NCI-H345 (cell line): ENCODE measurements around the gene RPE65.
A peak's percentile ranks its signal among the peaks of the same experiment; 100 is the strongest.
"Not testable (repeated sequence)": the region's sequence is repeated elsewhere in the genome, so short reads cannot be mapped to it uniquely, and the experiment has no call there.

Experiments
- DNase-seq: peaks from one replicate; lab custom pipeline; 2025; lab: John Stamatoyannopoulos, UW

The RPE65 gene

DNA sequence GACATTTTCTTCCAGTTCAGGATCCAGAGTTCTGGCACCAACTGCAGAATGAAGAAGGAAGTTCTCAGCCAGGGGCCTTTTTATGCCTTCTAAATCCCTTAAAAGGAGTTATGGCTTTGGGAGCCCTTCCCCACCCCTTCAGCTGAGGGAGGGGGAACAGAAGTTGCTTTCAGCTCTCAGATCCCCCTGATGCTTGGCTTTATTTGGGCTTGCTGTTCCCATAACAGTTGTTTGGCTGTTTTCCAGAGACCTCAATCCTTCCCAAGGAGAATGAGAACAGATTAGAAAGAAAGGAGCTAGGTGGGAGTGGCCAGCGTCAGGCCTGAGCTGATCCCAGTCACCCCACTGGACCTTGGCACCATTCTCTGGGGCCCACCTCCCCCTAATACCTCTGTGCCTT is at the start of gene RPE65:
Gene RPE65, minus strand, starts transcription at position 54 of the 400 bp plus-strand sequence. Its CDS starts 49 bp downstream, at position 5.
- no peak for DNase-seq

DNA sequence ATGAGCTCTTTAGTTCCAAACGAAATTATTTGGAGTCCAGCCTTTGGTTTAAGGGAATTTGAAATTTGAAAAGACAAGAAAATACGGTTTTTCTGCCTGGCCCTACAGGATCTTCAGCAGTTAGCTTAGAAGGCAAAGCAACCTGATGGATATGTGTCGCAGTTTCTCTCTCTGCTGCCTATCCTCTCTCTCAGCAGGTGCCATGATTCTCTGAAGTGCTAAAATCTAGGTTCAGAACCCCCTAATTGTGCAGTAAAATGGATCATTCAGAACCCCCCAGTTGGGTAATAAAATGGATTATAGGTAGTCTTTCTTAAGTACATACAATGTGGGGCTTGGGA is 47.6 kb upstream of the RPE65 start:
- no peak for DNase-seq

DNA sequence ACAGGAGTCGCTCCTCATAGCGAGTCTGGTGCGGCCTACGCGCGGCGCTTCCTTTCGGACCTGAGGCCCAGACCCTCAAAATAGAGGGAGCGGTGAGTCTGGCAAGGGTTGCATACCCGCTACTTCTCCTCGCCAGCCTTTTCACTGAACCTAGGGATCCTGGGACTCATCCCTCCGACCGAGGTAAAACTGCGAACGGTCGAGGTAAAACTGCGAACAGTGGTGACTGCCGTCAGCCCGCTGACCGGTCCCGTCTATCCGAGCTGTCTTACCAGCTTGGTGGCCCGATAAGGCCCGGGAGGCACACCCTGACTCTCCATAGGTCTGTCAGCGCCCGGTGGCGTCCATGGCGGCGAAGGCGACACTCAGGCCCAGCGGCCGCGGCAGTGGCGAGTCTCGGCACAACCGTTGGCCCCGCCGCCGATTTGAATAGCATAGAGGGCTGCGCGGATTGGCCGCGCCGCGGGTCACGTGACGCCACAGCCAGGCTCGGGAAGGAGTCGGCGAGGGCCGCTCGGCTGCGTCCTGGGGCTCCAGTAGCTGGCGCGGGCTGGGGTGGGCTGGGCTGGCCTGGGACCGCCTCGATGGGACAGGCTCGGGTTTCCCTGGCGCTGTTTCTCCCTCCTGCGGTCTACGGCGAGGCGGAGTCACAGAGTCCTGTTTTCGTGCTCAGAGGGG is 47.1 kb upstream of the RPE65 start, which contains the start of gene DEPDC1:
Gene DEPDC1, minus strand, starts transcription at position 403 of the 678 bp plus-strand sequence. Its CDS starts 83 bp downstream, at position 320.
- DNase-seq, result peak; percentile 94

DNA sequence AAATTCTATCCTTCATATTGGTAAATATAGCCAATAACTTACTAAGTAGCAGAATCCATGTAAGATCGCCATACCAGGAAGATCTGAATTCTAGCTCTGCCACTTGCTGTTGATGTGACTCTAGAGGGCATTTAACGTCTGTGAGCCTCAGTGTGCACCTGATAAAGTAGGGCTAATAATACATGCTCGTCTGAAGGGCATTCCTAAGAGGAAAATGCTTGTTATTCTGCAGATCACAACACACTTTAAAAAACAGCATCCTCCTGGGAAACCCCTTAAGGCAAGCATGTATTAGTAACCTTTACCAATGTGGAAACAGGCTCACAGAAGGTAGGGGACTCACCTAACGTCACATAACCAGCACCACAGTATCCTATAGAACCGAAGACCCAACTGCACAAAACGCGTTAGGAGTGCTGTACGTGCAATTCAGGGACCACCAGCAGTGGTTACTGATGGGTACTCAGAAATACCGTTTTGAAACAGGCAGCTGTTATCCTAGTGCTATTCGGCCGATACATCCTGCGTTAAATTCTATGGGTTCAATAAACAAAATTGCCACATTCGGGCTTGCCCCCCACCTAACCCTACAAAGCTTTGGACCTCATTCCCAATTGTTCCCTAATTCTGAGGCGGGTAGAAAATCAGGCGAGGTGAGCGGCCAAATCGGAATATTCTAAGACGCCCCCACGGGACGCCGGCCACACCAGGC is 46.4 kb upstream of the RPE65 start:
- peak; percentile 18 for DNase-seq

DNA sequence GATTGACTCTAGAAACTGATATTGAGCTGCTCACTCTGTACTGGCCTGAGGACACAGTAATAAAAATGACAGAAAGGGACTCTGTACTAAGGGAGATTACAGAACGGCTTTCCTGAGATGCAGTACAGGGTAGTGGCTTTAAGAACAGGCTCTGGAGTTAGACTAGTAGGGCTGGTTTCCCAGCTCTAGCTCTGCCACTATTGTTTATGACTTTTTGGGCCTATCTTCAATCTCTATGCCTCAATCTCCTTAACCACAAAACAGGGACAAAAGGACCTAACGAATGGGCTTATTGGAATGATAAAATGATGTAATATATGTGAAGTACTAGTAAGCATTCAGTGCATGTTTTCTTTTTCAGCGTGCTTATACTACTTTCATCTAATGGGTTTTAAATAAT is 45.8 kb upstream of the RPE65 start:
- peak; percentile 9 for DNase-seq

DNA sequence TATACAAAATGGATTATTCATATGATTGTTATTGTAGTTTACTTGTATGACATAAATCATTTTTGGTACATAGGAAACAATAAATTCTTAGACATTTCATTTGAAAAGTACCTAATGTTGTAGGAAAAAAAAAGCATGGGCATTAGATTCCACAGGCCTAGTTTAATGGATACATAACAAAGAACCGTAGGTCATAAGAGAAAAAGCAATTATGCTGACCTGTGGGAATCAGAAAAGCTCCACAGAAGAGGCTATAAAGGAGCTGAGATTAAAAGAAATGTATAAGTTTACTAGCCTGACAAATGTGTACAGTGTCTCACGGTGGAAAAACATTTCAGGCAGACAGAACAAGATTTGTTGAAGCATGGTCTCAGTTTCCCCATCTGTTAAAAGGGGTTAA is 43.4 kb upstream of the RPE65 start:
- no peak for DNase-seq

DNA sequence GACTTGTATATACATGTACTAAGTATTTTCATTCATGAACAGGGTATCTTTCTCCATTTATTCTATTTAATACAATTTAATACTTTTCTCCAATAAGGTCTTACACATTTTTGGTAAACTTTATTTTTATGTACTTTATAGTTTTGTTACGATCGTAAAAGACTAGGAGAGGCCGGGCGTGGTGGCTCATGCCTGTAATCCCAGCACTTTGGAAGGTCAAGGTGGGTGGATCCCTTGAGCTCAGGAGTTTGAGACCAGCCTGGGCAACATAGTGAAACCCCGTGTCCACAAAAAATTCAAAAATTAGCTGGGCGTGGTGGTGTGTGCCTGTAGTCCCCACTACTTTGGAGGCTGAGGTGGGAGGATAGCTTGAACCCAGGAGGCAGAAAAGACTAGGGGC is 42.5 kb upstream of the RPE65 start:
- not testable (repeated sequence) for DNase-seq

DNA sequence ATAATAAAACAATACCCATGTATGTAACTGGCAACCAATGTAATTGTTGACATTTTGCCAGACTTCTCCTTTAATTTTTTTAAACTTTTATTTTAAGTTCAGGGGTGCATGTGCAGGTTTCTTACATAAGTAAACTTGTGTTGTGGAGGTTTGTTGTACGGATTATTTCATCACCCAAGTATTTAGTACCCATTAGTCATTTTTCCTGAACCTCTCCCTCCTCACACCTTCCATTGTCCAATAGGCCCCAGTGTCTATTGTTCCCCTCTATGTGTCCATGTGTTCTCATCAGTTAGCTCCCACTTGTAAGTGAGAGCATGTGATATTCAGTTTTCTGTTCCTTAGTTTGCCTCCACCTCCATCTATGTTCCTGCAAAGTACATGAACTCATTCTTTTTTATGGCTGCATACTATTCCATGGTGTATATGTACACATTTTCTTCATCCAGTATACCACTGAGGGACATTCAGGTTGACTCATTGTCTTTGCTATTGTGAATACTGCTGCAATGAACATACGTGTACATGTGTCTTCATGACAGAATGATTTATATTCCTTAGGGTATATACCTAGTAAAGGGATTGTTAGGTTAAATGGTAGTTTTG is 40.4 kb upstream of the RPE65 start:
- no peak for DNase-seq

DNA sequence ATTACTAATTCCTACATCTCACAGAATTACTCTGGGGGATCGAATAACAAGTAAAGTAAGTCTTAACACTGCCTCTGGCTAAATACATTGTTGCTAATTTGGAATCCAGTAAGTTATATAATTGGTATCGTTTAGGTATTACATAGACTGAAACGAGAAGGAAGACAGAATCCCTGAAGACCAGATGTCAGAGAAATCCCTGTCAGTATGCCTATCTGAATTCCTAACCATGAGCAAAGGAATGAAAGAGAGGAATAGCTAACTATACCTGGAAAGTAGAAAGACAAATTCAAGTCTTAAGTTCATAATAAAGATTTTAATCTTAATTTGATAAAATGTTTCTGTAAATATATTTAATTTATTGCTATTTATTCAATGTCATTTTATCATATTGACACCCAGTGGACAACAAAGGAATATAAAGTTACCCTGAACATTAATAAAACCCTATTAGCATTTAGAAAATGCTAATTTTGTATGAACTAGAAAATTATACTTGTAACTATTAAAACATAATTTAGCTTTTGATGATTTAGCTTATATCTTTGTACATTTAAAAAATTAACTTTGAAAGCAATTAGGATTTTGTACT is 35.8 kb upstream of the RPE65 start:
- DNase-seq, result no peak

DNA sequence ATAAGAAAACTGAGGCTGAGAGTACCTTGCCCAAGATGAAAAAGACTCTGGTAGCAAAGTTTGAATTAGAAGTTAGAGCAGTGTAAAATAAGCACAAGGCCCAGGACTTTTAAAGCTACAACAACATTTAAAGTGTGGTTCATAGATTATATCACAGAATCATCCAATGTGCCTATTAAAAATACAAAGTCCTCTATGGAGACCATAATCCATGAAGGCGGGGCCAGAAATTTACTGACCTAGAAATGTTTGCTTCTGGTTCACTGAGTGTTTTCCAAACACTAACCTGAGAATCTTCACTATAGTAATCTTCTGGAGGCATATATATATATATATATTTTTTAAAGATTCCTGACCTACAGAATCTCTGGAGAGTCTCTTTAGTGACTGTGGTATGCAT is 34.9 kb upstream of the RPE65 start:
- no peak for DNase-seq

DNA sequence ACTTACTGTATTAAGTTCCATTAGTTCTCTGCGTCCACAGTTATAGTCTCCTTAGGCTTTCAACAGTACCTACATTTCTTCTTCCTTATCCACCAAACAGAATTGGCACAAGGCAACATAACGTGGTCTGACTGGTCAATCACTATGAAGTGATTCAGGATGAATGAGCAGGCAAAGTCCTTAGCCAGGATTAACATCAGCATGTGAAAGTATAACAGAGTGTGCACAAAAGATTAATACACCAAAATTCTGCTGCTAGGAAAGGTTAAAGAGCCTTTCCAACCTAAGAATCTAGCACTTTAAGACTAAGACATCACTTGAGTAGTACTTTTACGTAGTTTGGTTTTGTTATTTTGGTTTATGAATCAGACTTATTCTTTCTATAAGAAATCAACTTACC is 31.3 kb upstream of the RPE65 start:
- no peak for DNase-seq

DNA sequence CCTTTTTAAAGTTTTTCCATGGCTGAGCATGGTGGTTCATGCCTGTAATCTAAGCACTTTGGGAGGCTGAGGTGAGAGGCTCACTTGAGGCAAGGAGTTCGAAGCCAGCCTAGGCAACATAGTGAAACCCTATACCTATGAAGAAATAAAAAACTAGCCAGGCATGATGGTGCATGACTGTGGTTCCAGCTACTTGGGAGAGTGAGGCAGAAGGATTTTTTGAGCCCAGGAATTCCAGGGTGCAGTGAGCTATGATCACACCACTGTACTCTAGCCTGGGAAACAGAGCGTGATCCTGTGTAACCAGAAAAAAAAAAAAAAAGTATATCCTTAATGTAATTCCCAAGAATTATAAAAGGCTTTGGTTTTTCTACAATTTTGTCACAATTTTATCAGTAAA is 29.7 kb upstream of the RPE65 start:
- DNase-seq, result no peak

DNA sequence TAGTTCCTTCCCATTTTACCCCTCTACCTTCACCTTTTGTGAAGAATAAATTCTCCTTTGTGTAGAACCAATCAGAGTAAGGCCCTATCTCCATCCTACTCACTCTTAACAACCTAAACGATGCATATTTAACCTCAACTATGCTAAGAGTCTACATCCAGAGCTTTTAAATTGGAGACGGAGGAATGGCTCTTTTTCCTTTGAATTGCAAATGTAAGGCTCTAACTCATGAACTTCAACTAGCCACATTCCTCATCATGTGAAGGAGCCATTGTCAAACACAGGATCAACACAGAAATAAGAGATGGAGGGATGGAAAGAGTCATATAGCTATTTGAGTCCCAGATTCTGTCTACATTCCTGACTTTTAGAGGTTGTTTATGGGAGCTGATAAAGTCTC is 28.9 kb upstream of the RPE65 start:
- DNase-seq, result no peak

DNA sequence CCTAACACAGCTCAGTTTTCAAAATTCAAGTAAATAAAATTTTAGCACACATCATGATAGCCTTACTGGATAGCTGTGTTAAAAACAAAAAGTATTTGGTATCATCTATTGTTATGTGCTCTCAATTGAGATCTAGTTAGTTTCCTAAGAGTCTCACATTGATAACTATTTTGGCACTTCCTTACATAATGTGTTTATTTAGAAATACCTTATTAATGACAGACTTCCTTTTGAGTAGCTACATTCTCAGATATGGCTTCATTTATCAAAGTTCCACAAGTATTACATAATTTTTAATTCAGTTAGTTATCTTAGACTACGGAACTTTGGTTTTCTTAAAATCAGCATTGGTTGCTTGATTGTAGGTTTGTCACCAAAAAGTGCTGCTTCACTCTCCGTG is 26.9 kb upstream of the RPE65 start:
- DNase-seq, result not testable (repeated sequence)

DNA sequence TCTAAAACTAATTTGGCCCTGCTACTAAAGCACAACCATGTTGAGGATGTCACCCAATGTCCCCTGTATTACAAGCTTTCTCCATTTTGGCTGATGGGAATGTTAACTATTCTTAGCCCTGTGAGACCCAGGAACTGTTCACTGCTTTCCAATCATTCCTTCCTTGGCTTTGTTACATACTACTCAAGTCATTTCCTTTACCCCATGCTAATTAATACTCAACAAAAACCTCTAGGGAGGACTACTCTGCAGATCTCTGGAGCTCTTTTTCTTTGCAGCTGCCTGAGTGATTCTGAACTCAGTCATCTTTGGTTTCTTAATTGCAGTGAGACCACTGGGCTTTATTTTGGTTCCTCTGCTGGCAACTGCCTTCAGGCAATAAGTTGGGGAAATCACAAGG is 23.3 kb upstream of the RPE65 start:
- DNase-seq, result no peak

DNA sequence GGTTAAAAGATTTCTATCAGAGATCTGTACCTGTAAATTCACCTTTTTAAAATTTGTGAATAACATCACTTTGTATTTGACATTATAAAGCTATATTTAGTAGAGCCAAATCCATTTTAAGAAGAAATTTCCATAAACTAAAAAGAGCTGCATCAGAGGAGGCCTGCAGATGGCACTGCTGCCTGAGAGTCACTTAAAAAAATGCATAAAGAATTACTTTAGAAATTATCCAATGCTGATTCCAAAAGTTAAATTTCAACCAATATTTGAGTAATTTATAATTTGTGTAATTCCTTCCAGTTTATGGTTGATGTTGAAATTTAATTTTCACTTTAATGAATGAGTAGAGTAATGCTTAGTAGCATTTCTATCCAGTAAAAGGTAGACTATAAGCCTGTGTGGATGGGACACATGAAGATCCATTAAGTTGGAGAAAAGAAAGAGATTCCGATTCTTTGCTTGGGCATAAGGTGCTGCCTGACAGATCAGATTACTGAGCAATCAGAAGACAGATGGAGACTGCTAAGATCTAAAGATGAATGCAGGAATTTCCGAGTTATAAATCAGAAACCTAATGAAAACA is 20.7 kb upstream of the RPE65 start:
- DNase-seq, result no peak

DNA sequence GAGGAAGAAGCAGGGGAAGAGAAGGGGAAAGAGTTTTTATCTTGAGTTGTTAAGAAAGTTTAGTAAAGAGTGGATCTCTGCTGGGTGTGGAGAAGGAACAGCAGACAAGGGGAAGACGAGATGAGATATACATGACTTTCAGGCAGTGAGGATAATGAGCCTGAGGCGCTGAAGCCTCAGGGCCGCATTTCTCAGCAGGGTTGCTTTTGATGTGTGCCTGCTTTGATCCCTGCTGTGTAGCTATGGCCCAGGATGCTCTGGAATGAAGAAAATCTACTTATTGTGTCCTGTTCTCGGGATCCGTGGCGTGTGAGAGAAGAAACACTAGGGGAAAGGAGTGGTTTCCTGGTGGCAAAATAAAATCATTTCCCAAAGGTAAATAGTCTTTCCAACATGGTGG is 15.1 kb upstream of the RPE65 start:
- DNase-seq, result no peak

DNA sequence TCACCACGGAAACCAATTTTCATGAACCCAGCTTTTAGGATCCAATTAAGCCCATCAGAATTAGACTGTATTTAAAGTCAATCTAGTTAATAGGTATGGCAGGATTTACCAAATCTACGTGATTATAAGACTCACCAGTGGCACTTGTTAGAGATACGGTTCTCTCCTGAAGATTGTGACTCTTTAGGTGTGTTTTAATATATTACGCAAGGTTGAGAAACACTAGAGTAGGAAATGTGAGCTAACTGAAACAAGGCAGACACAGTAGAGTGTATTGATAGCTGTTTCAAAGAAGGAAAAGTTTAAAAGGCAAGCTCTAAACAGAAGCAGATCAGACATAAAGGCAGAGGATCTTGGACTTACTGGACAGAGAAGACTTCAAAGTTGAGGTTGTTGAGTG is 11.2 kb upstream of the RPE65 start:
- no peak for DNase-seq

DNA sequence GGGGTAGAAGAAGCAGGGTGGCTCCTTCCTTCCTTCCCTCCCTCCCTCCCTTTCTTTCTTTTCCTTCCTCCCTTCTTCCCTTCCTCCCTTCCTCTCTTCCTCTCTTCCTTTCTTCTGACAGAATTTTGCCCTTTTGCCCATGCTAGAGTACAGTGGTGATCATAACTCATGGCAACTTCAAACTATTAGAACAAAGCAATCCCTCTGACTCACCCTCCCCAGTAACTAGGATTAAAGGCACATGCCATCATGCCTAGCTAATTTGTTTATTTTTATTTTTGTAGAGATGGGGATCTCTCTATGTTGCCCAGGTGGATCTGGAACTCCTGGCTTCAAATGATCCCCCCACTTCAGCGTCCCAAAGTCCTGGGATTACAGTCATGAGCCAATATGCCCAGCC is 10.0 kb upstream of the RPE65 start:
- no peak for DNase-seq

DNA sequence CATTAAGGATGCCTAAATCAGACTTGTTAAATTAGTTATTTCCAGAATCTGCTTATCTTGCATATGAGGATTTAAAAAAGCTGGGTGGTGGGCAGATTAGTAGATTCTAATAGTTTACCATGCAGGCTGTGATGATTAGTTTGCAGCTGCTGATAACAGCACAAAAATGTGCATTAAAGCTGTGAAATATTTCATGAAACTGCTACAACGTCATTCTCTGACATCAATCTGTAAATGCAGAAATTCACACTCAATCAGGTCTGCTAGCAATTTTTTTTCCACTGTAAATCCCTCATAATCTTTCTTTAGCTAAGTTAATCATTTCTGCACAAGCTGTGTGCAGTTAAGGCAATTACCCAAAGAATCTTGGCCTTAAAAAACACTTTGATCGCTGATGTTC is 9.3 kb upstream of the RPE65 start:
- no peak for DNase-seq

DNA sequence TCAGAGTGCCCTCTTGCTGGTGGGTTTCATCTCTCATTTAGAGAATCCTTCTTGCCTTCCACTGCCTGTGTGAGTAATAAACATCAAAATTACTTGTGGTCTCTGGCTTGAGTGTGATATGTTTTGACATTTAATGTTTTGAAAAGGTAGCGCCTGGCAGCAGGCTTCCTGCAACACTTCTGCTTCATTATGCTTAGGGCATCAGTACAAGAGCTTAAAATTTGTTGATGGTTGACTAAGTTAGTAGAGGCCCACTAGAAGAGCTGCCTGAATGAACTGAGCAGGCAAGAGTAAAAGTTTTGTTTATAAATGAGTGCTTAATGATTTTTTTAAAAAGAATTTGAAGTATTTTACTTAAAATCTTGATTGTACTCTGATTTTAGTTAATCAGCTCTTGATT is 6.4 kb upstream of the RPE65 start:
- DNase-seq, result no peak

DNA sequence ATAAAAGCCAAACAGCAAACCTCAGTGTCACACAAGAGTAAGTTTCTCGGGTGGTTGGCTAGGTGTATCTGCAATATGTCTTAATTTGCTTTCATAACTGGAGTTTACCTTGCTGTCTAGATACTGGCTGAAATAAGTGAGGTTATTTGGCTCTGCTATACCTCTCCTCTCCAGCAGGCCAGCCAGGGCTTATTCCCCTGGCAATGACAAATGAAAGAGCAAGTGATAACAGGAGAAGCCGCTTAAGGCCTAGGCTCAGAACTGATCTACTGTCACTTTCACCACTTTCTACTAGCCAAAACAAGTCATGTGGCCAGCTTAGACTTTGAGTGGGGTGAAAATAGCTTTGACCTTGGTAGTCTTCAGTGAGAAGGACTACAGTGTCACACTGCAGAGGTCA is 4.8 kb upstream of the RPE65 start:
- DNase-seq, result no peak
